ENCODE data around the gene ERBB4.

GRCh38 chr2:211836409-211836808 lies 702.2 kb downstream of the ERBB4 start:
- TF ChIP-seq EP300 (IDR thresholded peaks at IDR 0.05), result no peak
- TF ChIP-seq CTCF (IDR thresholded peaks at IDR 0.05), result no peak

Data from ovary (tissue), 3 donors.